ENCODE results near the gene KIRREL3. TPM values are rescaled to one million over a fixed set of nuclear protein-coding genes. Genes with fewer than 3 reads are reported as not detected.

The KIRREL3 gene
- total RNA-seq, 1 donor: 0.45 TPM

GRCh38 chr11:126722956-126723664, 277.5 kb downstream of the KIRREL3 start:
- no peak for DNase-seq (ENCODE audit: low read depth)
- TF ChIP-seq CTCF (IDR thresholded peaks at IDR 0.05; ENCODE audit: insufficient read depth, low read length): no peak
- no peak overlapping the region for H3K4me3 ChIP-seq (ENCODE audit: low read depth, low read length)

DNA sequence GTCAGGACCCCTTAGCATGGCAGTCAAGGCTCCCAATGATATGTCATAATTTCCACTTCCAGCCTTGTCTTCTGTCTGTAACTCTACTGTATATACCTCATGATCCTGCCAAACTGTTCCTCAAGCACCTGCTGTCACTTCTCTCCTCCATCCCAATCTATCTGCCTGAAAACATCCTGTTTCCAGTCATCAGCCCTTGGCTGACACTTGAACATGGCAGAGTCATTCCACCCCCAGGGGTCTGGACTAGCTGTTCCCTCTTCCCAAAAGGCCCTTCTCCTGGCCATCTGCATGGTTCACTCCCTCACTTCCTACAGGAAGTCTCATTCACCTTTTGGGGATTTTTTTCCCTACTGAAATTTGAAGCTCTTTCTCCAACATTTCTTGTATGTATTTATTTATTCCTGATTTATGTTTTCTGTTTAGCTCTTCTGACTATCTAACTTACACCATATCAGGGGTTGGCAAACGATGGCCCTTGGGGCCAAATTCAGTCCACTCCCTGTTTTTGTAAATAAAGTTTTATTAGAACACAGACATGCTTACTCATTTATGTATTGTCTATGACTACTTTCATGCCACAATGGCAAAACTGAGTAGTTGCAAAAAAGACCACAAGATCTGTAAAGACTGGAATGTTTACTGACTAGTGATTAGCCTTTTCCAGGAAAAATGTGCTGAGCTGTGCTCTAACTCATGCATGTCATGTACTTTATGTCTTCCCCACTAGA, 278.4 kb downstream of the KIRREL3 start:
- no peak for DNase-seq (ENCODE audit: low read depth)
- TF ChIP-seq CTCF (IDR thresholded peaks at IDR 0.05; ENCODE audit: insufficient read depth, low read length): no peak

GRCh38 chr11:126720539-126721235, 279.9 kb downstream of the KIRREL3 start:
- peak; percentile 19 for DNase-seq (ENCODE audit: low read depth)
- no peak for TF ChIP-seq CTCF (IDR thresholded peaks at IDR 0.05; ENCODE audit: insufficient read depth, low read length)

More for the DNA sequence above, 278.4 kb downstream of the KIRREL3 start:
- H3K4me3 ChIP-seq (ENCODE audit: low read depth, low read length): no peak overlapping the region

GRCh38 chr11:126719740-126720139, 280.8 kb downstream of the KIRREL3 start:
- TF ChIP-seq CTCF (IDR thresholded peaks at IDR 0.05; ENCODE audit: insufficient read depth, low read length): no peak
- no peak overlapping the region for H3K4me3 ChIP-seq (ENCODE audit: low read depth, low read length)
- DNase-seq (ENCODE audit: low read depth): no peak

More at GRCh38 chr11:126720539-126721235, 279.9 kb downstream of the KIRREL3 start:
- no peak overlapping the region for H3K4me3 ChIP-seq (ENCODE audit: low read depth, low read length)

DNA sequence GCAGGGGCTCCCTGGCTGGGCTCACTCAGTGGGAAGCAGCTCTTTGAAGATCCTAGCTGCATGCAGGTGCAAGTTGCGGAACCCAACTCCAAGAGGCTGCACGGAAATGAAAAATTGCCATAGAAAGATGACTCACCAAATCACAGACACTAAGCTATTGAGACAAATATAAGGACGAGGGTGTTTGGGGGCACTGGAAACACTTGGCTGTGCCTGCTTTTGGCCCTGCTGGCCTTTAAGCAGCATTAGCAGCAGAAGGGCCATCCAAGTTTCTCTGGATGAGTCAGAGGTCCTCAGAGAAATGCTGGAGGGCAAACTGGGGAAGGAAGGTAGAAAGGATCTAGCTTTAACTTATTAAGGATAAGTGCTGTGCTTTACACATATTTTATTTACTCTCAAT, 282.3 kb downstream of the KIRREL3 start:
- no peak for DNase-seq (ENCODE audit: low read depth)
- H3K4me3 ChIP-seq (ENCODE audit: low read depth, low read length): no peak overlapping the region
- TF ChIP-seq CTCF (IDR thresholded peaks at IDR 0.05; ENCODE audit: insufficient read depth, low read length): no peak

DNA sequence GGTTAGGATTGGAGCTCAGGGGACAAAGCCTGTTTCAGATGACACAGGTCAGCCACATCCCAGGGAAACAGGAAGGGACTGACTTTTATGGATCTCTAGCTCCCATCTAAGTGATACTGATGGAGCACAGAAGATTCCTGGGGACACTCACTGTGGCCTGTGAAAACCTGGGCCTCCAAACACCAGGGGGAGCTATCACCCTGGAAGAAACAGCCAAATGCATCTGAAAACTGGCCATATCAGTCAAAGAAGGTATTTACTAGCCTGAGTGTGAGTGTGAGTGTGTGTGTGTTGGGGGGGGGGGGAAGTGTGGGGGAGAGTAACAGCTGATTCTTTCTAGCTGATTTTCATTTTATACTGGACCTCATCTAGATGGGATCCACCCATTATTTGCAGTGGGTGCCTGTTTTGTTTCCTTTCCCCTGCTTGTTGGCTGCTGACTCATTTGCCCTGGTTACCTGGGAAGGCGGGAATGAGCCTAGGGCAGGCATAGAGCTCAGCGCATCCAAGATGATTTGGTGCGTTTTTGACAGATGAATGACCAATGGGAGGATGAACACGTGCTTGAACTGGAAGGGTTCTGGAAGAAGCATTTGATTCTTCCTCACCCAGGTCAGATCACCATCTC, 284.0 kb downstream of the KIRREL3 start:
- DNase-seq (ENCODE audit: low read depth): peak; percentile 31
- H3K4me3 ChIP-seq (ENCODE audit: low read depth, low read length): no peak overlapping the region
- TF ChIP-seq CTCF (IDR thresholded peaks at IDR 0.05; ENCODE audit: insufficient read depth, low read length): peak; percentile 47
